K562 treated with DMSO at 1 percent for 12 hours (cell line): ENCODE data around the gene THAP3. TPM values are rescaled to one million over a fixed set of nuclear protein-coding genes. Genes with fewer than 3 reads are reported as not detected.

Experiments
- total RNA-seq: library from RNA; unstranded; fragments of 300-600 nt; gene quantifications from 2 replicates; pipeline ENCODE4 v1.2.3, GENCODE V29; 2022; ENCODE audit not compliant: insufficient read depth

THAP3 gene, protein sequence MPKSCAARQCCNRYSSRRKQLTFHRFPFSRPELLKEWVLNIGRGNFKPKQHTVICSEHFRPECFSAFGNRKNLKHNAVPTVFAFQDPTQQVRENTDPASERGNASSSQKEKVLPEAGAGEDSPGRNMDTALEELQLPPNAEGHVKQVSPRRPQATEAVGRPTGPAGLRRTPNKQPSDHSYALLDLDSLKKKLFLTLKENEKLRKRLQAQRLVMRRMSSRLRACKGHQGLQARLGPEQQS
- total RNA-seq, result 36.0 and 55.4 TPM in 2 replicates

DNA sequence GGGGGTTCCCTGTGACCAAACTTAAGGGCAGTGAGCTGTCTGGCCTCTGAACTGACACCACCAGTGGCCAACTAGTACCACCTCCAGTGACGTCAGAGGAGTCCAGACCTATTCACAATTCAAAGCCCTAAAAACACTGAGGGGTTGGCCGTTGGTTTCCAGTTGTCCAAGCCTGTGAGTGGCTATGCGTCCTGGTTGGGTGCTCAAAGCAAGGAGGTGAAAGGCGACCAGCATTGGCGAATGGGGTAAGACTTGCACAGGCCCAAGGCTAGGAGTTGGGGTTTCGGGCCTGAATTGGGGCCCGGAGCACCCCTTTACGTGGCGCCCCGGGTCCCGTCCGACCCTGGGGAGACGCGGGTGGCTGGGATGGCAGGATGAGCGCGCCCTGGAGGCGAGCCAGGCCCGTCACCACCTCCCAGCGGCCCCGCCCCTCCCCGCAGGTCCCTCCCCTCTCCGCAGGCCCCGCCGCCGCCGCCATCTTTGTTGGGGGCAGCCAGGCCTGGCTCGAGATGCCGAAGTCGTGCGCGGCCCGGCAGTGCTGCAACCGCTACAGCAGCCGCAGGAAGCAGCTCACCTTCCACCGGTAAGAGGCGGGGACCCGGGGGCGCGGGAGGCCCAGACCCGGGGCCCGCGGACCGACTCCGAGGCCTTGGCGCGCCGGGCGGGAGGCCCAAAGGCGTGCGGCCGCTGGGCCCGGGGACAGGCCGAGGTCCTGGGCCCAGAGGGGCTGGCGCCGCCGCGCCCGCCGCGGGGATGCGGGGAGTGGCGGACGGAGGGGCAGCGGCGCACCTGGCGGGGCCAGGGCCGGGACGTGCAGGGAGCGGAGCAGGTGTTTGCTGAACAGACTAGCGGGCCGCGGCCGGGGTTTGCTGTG is at the start of gene THAP3:
Gene THAP3 (plus strand): TSS at position 159 of the 874 bp plus-strand sequence. CDS start 351 bp downstream, at position 510.

DNA sequence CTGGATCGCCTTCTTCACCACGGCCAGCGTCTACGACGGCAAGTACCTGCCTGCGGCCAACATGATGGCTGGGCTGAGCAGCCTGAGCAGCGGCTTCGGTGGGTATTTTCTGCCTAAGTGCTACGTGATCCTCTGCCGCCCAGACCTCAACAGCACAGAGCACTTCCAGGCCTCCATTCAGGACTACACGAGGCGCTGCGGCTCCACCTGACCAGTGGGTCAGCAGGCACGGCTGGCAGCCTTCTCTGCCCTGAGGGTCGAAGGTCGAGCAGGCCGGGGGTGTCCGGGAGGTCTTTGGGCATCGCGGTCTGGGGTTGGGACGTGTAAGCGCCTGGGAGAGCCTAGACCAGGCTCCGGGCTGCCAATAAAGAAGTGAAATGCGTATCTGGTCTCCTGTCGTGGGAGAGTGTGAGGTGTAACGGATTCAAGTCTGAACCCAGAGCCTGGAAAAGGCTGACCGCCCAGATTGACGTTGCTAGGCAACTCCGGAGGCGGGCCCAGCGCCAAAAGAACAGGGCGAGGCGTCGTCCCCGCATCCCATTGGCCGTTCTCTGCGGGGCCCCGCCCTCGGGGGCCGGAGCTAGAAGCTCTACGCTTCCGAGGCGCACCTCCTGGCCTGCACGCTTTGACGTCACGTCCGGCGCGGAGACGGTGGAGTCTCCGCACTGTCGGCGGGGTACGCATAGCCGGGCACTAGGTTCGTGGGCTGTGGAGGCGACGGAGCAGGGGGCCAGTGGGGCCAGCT is 45.1 kb upstream of the THAP3 start, which contains the start of gene ZBTB48:
Gene ZBTB48 (plus strand): TSS at position 621 of the 745 bp plus-strand sequence. CDS start 616 bp downstream, outside the sequence.

DNA sequence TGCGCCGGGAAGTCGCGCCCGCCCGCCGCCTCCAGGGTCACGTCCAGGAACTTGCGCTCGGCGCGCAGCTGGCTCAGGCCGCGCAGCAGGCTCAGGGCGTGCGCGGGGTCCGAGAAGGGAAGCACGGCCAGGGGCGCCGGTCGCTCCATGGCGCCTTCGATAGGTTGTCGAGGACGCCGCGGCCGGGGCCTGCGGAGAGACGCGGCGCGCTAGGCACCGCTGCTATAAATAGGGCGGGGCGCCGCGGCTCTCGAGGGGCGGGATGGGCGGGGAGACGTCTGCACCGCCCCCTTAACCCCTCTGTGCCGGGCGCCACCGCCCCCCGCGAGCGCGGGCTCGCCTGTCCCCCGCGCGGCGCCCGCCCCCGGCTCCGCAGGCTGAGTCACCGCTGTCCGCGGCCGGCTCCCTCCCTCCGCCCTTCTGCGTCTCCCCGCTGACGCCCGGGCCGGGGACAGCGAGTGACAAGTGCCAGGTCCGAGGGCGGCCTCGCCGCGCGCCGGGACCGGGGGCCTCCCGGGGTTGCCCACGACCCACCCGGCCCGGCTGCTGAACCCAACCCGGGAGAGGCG is 21.9 kb upstream of the THAP3 start, which contains the start of gene KLHL21:
Gene KLHL21 (minus strand): TSS at position 201 of the 569 bp plus-strand sequence. CDS start 52 bp downstream, at position 149.

DNA sequence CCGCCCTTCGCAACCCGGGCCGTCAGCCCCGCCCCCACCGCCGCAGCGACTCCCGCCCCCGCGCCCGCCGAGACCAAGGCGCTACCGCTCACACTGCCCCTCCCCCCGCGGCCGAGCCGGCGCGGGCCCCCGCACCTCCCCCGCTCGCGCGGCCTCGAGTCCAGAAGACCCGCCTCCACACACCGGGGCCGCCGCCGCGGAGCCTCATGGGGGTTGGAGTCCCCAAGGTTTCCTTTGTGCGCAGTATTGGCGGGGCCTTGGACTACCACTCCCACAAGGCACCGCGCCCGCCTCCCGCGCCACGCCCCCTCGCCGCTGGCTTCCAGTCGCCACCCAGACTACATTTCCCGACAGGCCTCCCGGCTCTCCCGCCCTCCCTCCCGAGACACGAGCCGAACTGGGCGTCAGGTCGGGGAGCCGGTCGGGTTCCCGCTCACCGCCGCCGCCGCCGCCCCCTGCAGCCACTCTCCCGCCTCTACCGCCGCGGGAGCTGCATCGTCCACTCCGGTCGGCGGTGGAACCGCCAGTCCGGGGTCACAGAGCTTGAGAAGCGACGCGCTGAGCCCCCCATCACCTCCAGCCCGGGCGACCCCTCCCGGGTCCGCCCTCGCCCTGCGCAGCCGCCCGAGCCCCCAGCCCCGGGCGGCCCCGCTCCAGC is 11.2 kb upstream of the THAP3 start, which contains the start of gene PHF13:
Gene PHF13 (plus strand): TSS at position 371 of the 658 bp plus-strand sequence. CDS start 336 bp downstream, outside the sequence.

Other genes starting within 250 kb of the THAP3 start
- gene ACOT7, start 231.1 kb upstream of the THAP3 start, total RNA-seq, result 56.8 and 68.8 TPM in 2 replicates
- not detected in 2 replicates for gene HES2, start 204.9 kb upstream of the THAP3 start, total RNA-seq
- 2.8 and 4.0 TPM in 2 replicates for gene ESPN, start 200.1 kb upstream of the THAP3 start, total RNA-seq
- gene TNFRSF25, start 158.7 kb upstream of the THAP3 start, total RNA-seq, result not detected in 2 replicates
- gene PLEKHG5, start 133.2 kb upstream of the THAP3 start, total RNA-seq, result not detected in 2 replicates
- gene NOL9, start 70.4 kb upstream of the THAP3 start, total RNA-seq, result 5.4 and 15.3 TPM in 2 replicates
- gene TAS1R1, start 69.6 kb upstream of the THAP3 start, total RNA-seq, result not detected in 2 replicates
- 42.2 and 78.2 TPM in 2 replicates for gene ZBTB48, start 44.9 kb upstream of the THAP3 start, total RNA-seq
- gene KLHL21, start 22.0 kb upstream of the THAP3 start, total RNA-seq, result 47.2 and 84.7 TPM in 2 replicates
- 11.2 and 27.4 TPM in 2 replicates for gene PHF13, start 11.1 kb upstream of the THAP3 start, total RNA-seq
- gene DNAJC11, start 76.9 kb downstream of the THAP3 start, total RNA-seq, result 18.2 and 41.5 TPM in 2 replicates
- 101 and 114 TPM in 2 replicates for gene CAMTA1, start 160.6 kb downstream of the THAP3 start, total RNA-seq